MG63 (cell line): ENCODE measurements around the gene TNFAIP8L1. TPM values are rescaled to one million over a fixed set of nuclear protein-coding genes. Genes with fewer than 3 reads are reported as not detected.
"Not testable (repeated sequence)": the region's sequence is repeated elsewhere in the genome, so short reads cannot be mapped to it uniquely, and the experiment has no call there.

Source experiments
- DNase-seq: peaks from one replicate; pipeline ENCODE4 v3.0.0-alpha.2; 2020
- H3K27me3 ChIP-seq: fragments of 250-450 bp; sonication (Bioruptor Pico); 2 replicates; pipeline ENCODE4 v1.5.1; 2020; ENCODE audit warnings: mild to moderate bottlenecking, moderate library complexity
- H3K36me3 ChIP-seq: fragments of 250-450 bp; sonication (Bioruptor Pico); 2 replicates; pipeline ENCODE4 v1.5.1; 2020; ENCODE audit warnings: mild to moderate bottlenecking, moderate library complexity
- H3K4me3 ChIP-seq: fragments of 250-450 bp; sonication (Bioruptor Pico); 2 replicates; pipeline ENCODE4 v1.5.1; 2020; ENCODE audit warnings: mild to moderate bottlenecking, moderate library complexity
- H3K9me3 ChIP-seq: fragments of 250-450 bp; sonication (Bioruptor Pico); 2 replicates; pipeline ENCODE4 v1.5.1; 2020; ENCODE audit warnings: mild to moderate bottlenecking, moderate library complexity
- total RNA-seq: library from RNA; depleted of rRNA; stranded (reverse); fragments of >200 nt; shearing (Covaris generic); gene quantifications from 2 replicates; pipeline ENCODE4 v1.2.3, GENCODE V29; 2014; ENCODE audit warnings: low replicate concordance

Gene TNFAIP8L1
- total RNA-seq, 1 experiment from 2014 or later = 1.5 TPM

GRCh38 chr19:4660181-4660791, 21.0 kb downstream of the TNFAIP8L1 start:
- H3K36me3 ChIP-seq = peaks cover 5% of the 10 kb centered on the region

DNA sequence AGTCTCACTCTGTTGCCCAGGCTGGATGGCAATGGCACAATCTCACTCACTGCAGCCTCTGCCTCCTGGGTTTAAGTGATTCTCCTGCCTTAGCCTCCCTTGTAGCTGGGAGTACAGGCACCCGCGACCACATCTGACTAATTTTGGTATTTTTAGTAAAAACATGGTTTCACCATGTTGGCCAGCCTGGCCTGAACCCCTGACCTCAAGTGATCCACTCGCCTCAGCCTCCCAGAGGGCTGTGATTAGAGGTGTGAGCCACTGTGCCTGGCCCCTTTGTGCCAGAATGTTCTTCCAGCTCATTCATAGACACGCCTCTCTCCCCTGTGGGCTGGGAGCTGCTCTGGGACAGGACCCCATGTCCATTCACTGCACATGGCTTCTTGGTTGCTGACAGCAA, 21.7 kb downstream of the TNFAIP8L1 start:
- Histone ChIP-seq H3K36me3 (peaks cover 5% of the 10 kb centered on the region), H3K27me3 (no peaks in the 10 kb centered on the region), H3K9me3 (no peaks in the 10 kb centered on the region), H3K4me3 (no peak overlapping the region)
- no peak for DNase-seq

More at GRCh38 chr19:4660181-4660791, 21.0 kb downstream of the TNFAIP8L1 start:
- H3K27me3 ChIP-seq = no peaks in the 10 kb centered on the region
- H3K4me3 ChIP-seq = no peak overlapping the region
- no peak for DNase-seq
- H3K9me3 ChIP-seq = no peaks in the 10 kb centered on the region

- no peak overlapping the region for H3K4me3 ChIP-seq
- no peak for DNase-seq
- no peaks in the 10 kb centered on the region for H3K27me3 ChIP-seq
- peaks cover 10% of the 10 kb centered on the region for H3K36me3 ChIP-seq
- H3K9me3 ChIP-seq = no peaks in the 10 kb centered on the region
Measured at GRCh38 chr19:4662020-4662695, 22.8 kb downstream of the TNFAIP8L1 start.

DNA sequence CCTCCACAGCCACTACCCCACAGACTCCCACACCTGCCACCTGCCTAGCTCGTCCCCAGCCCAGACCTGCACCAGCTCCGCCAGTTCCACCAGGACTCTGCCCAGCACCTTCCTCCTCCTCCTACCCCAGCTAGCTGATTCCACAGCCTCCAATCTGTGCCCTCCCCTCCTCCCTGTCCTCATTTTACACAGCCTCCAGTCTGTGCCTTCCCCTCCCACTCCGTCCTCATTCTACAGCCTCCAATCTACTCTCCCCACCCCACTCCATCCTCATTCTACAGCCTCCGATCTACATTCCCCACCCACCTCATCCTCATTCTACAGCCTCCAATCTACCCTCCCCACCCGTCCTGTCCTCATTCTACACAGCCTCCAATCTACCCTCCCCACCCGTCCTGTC, 23.5 kb downstream of the TNFAIP8L1 start:
- Histone ChIP-seq H3K27me3 (no peaks in the 10 kb centered on the region), H3K4me3 (no peak overlapping the region), H3K9me3 (no peaks in the 10 kb centered on the region), H3K36me3 (peaks cover 11% of the 10 kb centered on the region)
- no peak for DNase-seq

DNA sequence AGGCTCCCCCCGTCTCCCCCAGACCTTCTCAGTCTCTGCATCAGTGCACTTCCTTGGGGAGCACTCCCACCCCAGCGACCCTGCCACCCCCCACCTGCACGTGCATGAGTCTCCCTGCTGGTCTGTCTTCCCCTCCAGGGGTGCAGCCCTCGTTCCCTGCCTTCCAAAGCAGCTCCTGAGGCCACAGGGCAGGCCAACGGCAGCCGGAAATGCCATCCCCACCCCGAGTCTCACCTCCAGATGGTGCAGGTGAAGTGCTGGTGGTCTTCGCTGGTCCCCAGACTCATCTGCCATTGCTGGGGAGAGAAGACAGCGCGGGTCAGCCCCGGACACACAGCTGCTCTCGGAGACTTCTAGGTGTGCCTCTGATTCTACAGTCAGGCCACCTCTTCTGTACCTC, 25.3 kb downstream of the TNFAIP8L1 start:
- DNase-seq = no peak
- H3K36me3 ChIP-seq = peaks cover 19% of the 10 kb centered on the region
- no peaks in the 10 kb centered on the region for H3K9me3 ChIP-seq
- H3K4me3 ChIP-seq = no peak overlapping the region
- no peaks in the 10 kb centered on the region for H3K27me3 ChIP-seq

DNA sequence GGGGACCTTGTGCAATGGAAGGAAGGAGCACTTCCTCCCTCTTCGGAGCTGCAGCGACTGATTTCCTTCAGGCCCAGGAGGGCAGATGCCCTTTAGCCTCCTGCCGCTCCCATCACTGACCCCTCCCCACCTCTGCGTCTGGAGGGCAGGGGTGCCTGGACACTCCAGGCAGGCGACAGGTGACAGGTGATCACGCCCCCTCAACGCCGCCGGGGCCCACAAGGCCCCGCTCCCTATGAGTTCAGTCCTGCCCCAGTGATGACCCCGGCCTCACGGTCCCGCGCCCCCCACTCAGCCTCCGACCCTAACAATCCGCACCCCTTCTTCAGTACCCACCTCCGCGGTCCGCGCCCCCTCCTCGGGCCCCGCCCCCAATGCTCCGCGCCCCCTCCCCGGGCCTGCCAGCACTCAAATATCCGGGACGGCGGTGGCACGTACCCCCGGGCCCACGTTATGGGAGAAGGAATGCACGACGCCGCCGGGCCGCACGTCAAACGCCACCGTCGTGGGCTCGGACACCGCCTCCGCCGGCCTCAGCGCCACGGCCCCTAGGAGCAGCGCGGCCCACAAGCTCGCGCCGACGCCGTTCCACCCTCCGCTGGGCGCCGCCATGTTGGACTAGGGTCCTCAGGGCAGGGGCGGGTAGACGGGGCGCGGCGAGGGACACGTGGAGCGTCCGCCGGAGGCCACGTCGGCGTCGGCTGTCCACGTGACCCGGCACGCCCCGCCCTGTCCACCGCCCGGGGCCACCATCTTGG, 30.6 kb downstream of the TNFAIP8L1 start, which contains the start of gene MYDGF:
MYDGF (minus strand) TSS at position 620 of the 758 bp plus-strand sequence; CDS start at position 612, 8 bp downstream.
- Histone ChIP-seq H3K9me3 (no peaks in the 10 kb centered on the region), H3K27me3 (no peaks in the 10 kb centered on the region), H3K4me3 (peak within 1 kb of the TSS; percentile 71), H3K36me3 (peaks cover 18% of the 10 kb centered on the region)
- peak; percentile 87 for DNase-seq

- DNase-seq = no peak
Measured at GRCh38 chr19:4671185-4671851, 32.0 kb downstream of the TNFAIP8L1 start.

GRCh38 chr19:4673216-4673615, 33.9 kb downstream of the TNFAIP8L1 start:
- Histone ChIP-seq H3K27me3 (no peaks in the 10 kb centered on the region), H3K4me3 (no peak overlapping the region), H3K36me3 (peaks cover 8% of the 10 kb centered on the region), H3K9me3 (no peaks in the 10 kb centered on the region)
- DNase-seq = no peak

More at GRCh38 chr19:4671185-4671851, 32.0 kb downstream of the TNFAIP8L1 start:
- H3K27me3 ChIP-seq = no peaks in the 10 kb centered on the region
- H3K9me3 ChIP-seq = no peaks in the 10 kb centered on the region
- no peak overlapping the region for H3K4me3 ChIP-seq
- peaks cover 18% of the 10 kb centered on the region for H3K36me3 ChIP-seq

DNA sequence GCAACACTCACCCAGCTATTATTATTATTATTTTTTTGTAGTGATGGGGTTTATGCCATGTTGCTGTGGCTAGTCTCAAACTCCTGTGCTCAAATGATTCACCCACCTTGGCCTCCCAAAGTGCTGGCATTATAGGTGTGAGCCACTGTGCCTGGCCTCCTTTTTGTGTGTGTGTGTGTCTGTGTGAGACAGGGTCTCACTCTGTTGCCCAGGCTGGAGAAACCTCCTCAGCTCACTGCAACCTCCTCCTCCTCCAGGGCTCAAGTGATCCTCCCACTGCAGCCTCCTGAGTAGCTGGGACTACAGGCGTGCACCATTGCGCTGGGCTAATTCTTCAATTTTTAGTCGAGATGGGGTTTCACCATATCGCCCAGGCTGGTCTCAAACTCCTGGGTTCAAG, 34.4 kb downstream of the TNFAIP8L1 start:
- no peaks in the 10 kb centered on the region for H3K9me3 ChIP-seq
- no peak overlapping the region for H3K4me3 ChIP-seq
- H3K36me3 ChIP-seq = peaks cover 4% of the 10 kb centered on the region; the same call in 1 of the 2 replicates
- DNase-seq = no peak
- no peaks in the 10 kb centered on the region for H3K27me3 ChIP-seq

DNA sequence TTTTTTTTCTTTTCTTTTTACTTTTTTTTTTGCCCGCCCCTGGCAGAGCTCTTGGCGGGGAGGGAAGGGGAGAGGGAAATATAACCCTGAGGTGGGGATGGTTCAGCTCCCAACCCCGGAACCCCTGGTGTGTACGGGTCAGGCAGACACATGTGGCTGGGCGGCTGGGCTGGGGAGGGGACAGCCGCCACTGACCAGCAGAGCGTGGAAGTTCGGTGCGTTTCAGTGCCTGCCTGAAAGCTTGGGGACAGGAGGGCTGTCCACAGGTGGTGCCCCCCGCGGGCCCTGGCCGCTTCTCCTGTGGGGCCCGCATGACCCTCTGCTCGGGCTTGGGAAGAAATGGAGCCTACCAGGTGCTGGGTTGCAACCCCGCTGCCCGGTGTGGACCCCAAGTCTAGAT, 36.0 kb downstream of the TNFAIP8L1 start:
- no peak for DNase-seq
- H3K36me3 ChIP-seq = no peaks in the 10 kb centered on the region; the same call in 1 of the 2 replicates

GRCh38 chr19:4676955-4677731, 37.8 kb downstream of the TNFAIP8L1 start:
- H3K36me3 ChIP-seq = no peaks in the 10 kb centered on the region; the same call in 1 of the 2 replicates

More for the DNA sequence above, 36.0 kb downstream of the TNFAIP8L1 start:
- H3K9me3 ChIP-seq = no peaks in the 10 kb centered on the region
- no peak overlapping the region for H3K4me3 ChIP-seq
- no peaks in the 10 kb centered on the region for H3K27me3 ChIP-seq

GRCh38 chr19:4678881-4679790, 39.8 kb downstream of the TNFAIP8L1 start:
- no peak for DNase-seq
- Histone ChIP-seq H3K36me3 (no peaks in the 10 kb centered on the region; the same call in 1 of the 2 replicates), H3K4me3 (no peak overlapping the region), H3K9me3 (no peaks in the 10 kb centered on the region), H3K27me3 (no peaks in the 10 kb centered on the region)

More at GRCh38 chr19:4676955-4677731, 37.8 kb downstream of the TNFAIP8L1 start:
- Histone ChIP-seq H3K4me3 (no peak overlapping the region), H3K9me3 (no peaks in the 10 kb centered on the region), H3K27me3 (no peaks in the 10 kb centered on the region)
- DNase-seq = peak; percentile 26

DNA sequence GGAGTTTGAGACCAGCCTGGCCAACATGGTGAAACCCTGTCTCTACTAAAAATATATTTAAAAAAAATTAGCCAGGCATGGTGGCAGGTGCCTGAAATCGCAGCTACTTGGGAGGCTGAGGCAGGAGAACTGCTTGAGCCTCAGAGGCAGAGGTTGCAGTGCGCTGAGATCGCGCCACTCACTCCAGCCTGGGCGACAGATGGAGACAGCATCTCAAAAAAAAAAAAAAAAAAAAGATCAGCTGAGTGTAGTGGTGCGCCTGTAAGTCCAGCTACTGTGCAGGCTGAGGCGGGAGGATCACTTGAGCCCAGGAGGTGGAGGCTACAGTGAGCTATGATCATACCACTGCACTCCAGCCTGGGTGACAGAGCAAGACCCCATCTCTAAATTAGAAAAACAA, 40.7 kb downstream of the TNFAIP8L1 start:
- not testable (repeated sequence) for H3K9me3 ChIP-seq, DNase-seq, H3K27me3 ChIP-seq, H3K36me3 ChIP-seq, H3K4me3 ChIP-seq

GRCh38 chr19:4682417-4683200, 43.3 kb downstream of the TNFAIP8L1 start:
- no peaks in the 10 kb centered on the region for H3K27me3 ChIP-seq
- no peak for DNase-seq
- no peak overlapping the region for H3K4me3 ChIP-seq
- no peaks in the 10 kb centered on the region for H3K9me3 ChIP-seq
- H3K36me3 ChIP-seq = no peaks in the 10 kb centered on the region; the same call in 1 of the 2 replicates
